K562 (cell line): Measurements from ENCODE around the gene DKC1. TPM values are rescaled to one million over a fixed set of nuclear protein-coding genes. Genes with fewer than 3 reads are reported as not detected.

Experiments used
- ADNP ChIP-seq: fragments of 200-800 bp; sonication (Bioruptor generic); IDR thresholded peaks from 2 replicates; pipeline ENCODE4 v1.6.1; 2016; ENCODE audit warnings: missing genetic modification characterization, missing compliant biosample characterization
- ETV1 ChIP-seq: fragments of 450-650 bp; conservative IDR thresholded peaks from 2 replicates; pipeline ENCODE4 v1.6.1; 2016; ENCODE audit warnings: missing genetic modification characterization, control low read depth, low read depth, missing compliant biosample characterization
- ETV5 ChIP-seq: sonication (generic); formaldehyde crosslinking; IDR thresholded peaks from 2 replicates; pipeline ENCODE4 v1.4.0; 2020; ENCODE audit warnings: low read depth, mild to moderate bottlenecking, missing genetic modification reagents
- HDAC1 ChIP-seq, 2 experiments: fragments of 450-650 bp; IDR thresholded peaks; 2 replicates each; pipeline ENCODE4 v1.6.1; 2016 to 2017; ENCODE audit warnings: inconsistent platforms in 1 of 2, mild to moderate bottlenecking in 1 of 2, moderate library complexity in 1 of 2
- NR2C2 ChIP-seq, 2 experiments: fragments of 200-800 bp in 1 of 2; sonication (Bioruptor generic) in 1 of 2; sonication (generic) in 1 of 2; formaldehyde crosslinking in 1 of 2; IDR thresholded peaks; 2 replicates each; pipeline versions ENCODE4 v1.6.1 to v1.8.0; 2016 to 2022; ENCODE audit warnings: mild to moderate bottlenecking in 1 of 2, missing compliant biosample characterization in 1 of 2, missing genetic modification characterization in 1 of 2, missing genetic modification reagents in 1 of 2
- NR4A1 ChIP-seq, 2 experiments: fragments of 250-450 bp in 1 of 2; fragments of 450-650 bp in 1 of 2; sonication (Bioruptor Pico) in 1 of 2; IDR thresholded peaks; 2 replicates each; pipeline versions ENCODE4 v1.4.0 to v1.6.1; 2016 to 2020; ENCODE audit warnings: mild to moderate bottlenecking in 2 of 2, missing compliant biosample characterization in 1 of 2, missing genetic modification characterization in 1 of 2, moderate library complexity in 1 of 2
- PHB ChIP-seq: fragments of 250-450 bp; sonication (Bioruptor Pico); IDR thresholded peaks from 2 replicates; pipeline ENCODE4 v1.5.0; 2021
- STAT5A ChIP-seq: IDR thresholded peaks from 2 replicates; pipeline ENCODE4 v1.6.1; 2012; ENCODE audit warnings: low read length, inconsistent platforms, borderline replicate concordance
- ZFP30 ChIP-seq: fragments of 250-450 bp; sonication (Bioruptor Pico); IDR thresholded peaks from 2 replicates; pipeline ENCODE4 v1.8.0; 2022; ENCODE audit warnings: moderate library complexity, mild to moderate bottlenecking, inconsistent platforms, borderline replicate concordance
- ZNF695 ChIP-seq: fragments of 450-650 bp; formaldehyde crosslinking; IDR thresholded peaks from 2 replicates; pipeline ENCODE4 v1.4.0; 2020; ENCODE audit warnings: mild to moderate bottlenecking, moderate library complexity
- ZZZ3 ChIP-seq: fragments of 450-650 bp; IDR thresholded peaks from 2 replicates; pipeline ENCODE4 v1.6.1; 2016; ENCODE audit warnings: antibody characterized with exemption, mild to moderate bottlenecking, moderate library complexity
- polyA plus RNA-seq, 8 experiments: library from polyadenylated mRNA; depleted of rRNA in 4 of 8; stranded (reverse) in 5 of 8; unstranded in 3 of 8; fragments of >200 nt; fragmentation: Nextera tagmentation in 2 of 8; fragmentation: Illumina TruSeq in 1 of 8; extraction: Ambion mirVana in 2 of 8; extraction: Trizol in 1 of 8; gene quantifications; 2 replicates each; pipeline versions ENCODE4 v1.2.1 to v1.2.3, GENCODE V29; 2011 to 2014; ENCODE audit warnings: inconsistent platforms in 1 of 8, missing spikeins in 1 of 8
- total RNA-seq, 7 experiments: library from RNA; depleted of rRNA in 6 of 7; stranded (reverse); fragments of >200 nt in 6 of 7; fragmentation: Illumina TruSeq in 2 of 7; extraction: Trizol in 2 of 7; gene quantifications; 2 replicates each; pipeline versions ENCODE4 v1.2.1 to v1.2.3, GENCODE V29; 2011 to 2021; ENCODE audit warnings: low replicate concordance in 1 of 7
- TF ChIP-seq, protein P1 (sequence below): sonication (generic); formaldehyde crosslinking; IDR thresholded peaks from 2 replicates; pipeline ENCODE4 v1.8.0; 2022; ENCODE audit warnings: mild to moderate bottlenecking, missing genetic modification reagents
- TF ChIP-seq, protein P2 (sequence below), 2 experiments: IDR thresholded peaks; 2 replicates each; pipeline ENCODE4 v1.6.1; 2011; ENCODE audit warnings: borderline replicate concordance in 1 of 2, control low read depth in 1 of 2, low read depth in 1 of 2, low read length in 1 of 2, mild to moderate bottlenecking in 1 of 2, mixed read lengths in 1 of 2, moderate library complexity in 1 of 2; ENCODE audit not compliant: insufficient read depth in 1 of 2, insufficient read length in 1 of 2, poor library complexity in 1 of 2, severe bottlenecking in 1 of 2; ENCODE audit errors: extremely low read depth in 1 of 2
- TF ChIP-seq, protein P3 (sequence below): fragments of 250-450 bp; sonication (Bioruptor Pico); IDR thresholded peaks from 2 replicates; pipeline ENCODE4 v1.4.0; 2020; ENCODE audit warnings: mild to moderate bottlenecking, moderate library complexity
- TF ChIP-seq, protein P4 (sequence below): fragments of 250-450 bp; sonication (Bioruptor Pico); IDR thresholded peaks from 2 replicates; pipeline ENCODE4 v1.8.0; 2022; ENCODE audit warnings: moderate library complexity, mild to moderate bottlenecking, inconsistent platforms

DKC1 gene
- total and polyA plus RNA-seq, 9 of the 15 experiments (the other 6 are each of a cell fraction or from before 2014, with no cell fraction given), result 205 to 313 (median 219) TPM

- TF ChIP-seq, protein P1, sequence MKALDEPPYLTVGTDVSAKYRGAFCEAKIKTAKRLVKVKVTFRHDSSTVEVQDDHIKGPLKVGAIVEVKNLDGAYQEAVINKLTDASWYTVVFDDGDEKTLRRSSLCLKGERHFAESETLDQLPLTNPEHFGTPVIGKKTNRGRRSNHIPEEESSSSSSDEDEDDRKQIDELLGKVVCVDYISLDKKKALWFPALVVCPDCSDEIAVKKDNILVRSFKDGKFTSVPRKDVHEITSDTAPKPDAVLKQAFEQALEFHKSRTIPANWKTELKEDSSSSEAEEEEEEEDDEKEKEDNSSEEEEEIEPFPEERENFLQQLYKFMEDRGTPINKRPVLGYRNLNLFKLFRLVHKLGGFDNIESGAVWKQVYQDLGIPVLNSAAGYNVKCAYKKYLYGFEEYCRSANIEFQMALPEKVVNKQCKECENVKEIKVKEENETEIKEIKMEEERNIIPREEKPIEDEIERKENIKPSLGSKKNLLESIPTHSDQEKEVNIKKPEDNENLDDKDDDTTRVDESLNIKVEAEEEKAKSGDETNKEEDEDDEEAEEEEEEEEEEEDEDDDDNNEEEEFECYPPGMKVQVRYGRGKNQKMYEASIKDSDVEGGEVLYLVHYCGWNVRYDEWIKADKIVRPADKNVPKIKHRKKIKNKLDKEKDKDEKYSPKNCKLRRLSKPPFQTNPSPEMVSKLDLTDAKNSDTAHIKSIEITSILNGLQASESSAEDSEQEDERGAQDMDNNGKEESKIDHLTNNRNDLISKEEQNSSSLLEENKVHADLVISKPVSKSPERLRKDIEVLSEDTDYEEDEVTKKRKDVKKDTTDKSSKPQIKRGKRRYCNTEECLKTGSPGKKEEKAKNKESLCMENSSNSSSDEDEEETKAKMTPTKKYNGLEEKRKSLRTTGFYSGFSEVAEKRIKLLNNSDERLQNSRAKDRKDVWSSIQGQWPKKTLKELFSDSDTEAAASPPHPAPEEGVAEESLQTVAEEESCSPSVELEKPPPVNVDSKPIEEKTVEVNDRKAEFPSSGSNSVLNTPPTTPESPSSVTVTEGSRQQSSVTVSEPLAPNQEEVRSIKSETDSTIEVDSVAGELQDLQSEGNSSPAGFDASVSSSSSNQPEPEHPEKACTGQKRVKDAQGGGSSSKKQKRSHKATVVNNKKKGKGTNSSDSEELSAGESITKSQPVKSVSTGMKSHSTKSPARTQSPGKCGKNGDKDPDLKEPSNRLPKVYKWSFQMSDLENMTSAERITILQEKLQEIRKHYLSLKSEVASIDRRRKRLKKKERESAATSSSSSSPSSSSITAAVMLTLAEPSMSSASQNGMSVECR, result no peak
- TF ChIP-seq ETV5 (CRISPR knock-in tag) (no peak; the same call in 1 of the 2 replicates), NR4A1 (CRISPR knock-in tag; IDR thresholded peaks at IDR 0.05) (no peak), NR4A1 (tag; IDR thresholded peaks at IDR 0.05) (0 out of 2 replicates have a peak, but pooled peaks have one; percentile 19), STAT5A (peak; percentile 61), ZZZ3 (no peak), NR2C2 (CRISPR knock-in tag; IDR thresholded peaks at IDR 0.05) (0 out of 2 replicates have a peak, but pooled peaks have one; percentile 14), NR2C2 (tag; IDR thresholded peaks at IDR 0.05) (peak; percentile 7; the same call in 1 of the 2 replicates), ZFP30 (no peak), ETV1 (tag) (no peak), PHB (CRISPR knock-in tag) (no peak), ZNF695 (CRISPR knock-in tag) (no peak), ADNP (tag) (peak; percentile 49; the same call in 1 of the 2 replicates), HDAC1 (IDR thresholded peaks at IDR 0.05) (no peak; a peak in 1 of 4 replicates)
- TF ChIP-seq, protein P2, sequence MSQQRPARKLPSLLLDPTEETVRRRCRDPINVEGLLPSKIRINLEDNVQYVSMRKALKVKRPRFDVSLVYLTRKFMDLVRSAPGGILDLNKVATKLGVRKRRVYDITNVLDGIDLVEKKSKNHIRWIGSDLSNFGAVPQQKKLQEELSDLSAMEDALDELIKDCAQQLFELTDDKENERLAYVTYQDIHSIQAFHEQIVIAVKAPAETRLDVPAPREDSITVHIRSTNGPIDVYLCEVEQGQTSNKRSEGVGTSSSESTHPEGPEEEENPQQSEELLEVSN (IDR thresholded peaks at IDR 0.05; ENCODE audit: borderline replicate concordance in 1 of 2, extremely low read depth in 1 of 2, insufficient read depth in 1 of 2, insufficient read length in 1 of 2, low read depth in 1 of 2, low read length in 1 of 2, poor library complexity in 1 of 2, severe bottlenecking in 1 of 2), result no peak
- TF ChIP-seq, protein P3, sequence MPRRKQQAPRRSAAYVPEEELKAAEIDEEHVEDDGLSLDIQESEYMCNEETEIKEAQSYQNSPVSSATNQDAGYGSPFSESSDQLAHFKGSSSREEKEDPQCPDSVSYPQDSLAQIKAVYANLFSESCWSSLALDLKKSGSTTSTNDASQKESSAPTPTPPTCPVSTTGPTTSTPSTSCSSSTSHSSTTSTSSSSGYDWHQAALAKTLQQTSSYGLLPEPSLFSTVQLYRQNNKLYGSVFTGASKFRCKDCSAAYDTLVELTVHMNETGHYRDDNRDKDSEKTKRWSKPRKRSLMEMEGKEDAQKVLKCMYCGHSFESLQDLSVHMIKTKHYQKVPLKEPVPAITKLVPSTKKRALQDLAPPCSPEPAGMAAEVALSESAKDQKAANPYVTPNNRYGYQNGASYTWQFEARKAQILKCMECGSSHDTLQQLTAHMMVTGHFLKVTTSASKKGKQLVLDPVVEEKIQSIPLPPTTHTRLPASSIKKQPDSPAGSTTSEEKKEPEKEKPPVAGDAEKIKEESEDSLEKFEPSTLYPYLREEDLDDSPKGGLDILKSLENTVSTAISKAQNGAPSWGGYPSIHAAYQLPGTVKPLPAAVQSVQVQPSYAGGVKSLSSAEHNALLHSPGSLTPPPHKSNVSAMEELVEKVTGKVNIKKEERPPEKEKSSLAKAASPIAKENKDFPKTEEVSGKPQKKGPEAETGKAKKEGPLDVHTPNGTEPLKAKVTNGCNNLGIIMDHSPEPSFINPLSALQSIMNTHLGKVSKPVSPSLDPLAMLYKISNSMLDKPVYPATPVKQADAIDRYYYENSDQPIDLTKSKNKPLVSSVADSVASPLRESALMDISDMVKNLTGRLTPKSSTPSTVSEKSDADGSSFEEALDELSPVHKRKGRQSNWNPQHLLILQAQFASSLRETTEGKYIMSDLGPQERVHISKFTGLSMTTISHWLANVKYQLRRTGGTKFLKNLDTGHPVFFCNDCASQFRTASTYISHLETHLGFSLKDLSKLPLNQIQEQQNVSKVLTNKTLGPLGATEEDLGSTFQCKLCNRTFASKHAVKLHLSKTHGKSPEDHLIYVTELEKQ, result no peak
- TF ChIP-seq, protein P4, sequence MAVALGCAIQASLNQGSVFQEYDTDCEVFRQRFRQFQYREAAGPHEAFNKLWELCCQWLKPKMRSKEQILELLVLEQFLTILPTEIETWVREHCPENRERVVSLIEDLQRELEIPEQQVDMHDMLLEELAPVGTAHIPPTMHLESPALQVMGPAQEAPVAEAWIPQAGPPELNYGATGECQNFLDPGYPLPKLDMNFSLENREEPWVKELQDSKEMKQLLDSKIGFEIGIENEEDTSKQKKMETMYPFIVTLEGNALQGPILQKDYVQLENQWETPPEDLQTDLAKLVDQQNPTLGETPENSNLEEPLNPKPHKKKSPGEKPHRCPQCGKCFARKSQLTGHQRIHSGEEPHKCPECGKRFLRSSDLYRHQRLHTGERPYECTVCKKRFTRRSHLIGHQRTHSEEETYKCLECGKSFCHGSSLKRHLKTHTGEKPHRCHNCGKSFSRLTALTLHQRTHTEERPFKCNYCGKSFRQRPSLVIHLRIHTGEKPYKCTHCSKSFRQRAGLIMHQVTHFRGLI (CRISPR knock-in tag), result no peak
Measured at GRCh38 chrX:154751669-154752271, 10.9 kb upstream of the DKC1 start (continued).
